GM18526 (cell line): ENCODE measurements around the gene CPD.
A peak's percentile ranks its signal among the peaks of the same experiment; 100 is the strongest.

Experiments
- POLR2A ChIP-seq: IDR thresholded peaks from 3 replicates; pipeline ENCODE4 v1.6.1; 2011; ENCODE audit not compliant: insufficient read length; ENCODE audit errors: extremely low read depth

The CPD gene

DNA sequence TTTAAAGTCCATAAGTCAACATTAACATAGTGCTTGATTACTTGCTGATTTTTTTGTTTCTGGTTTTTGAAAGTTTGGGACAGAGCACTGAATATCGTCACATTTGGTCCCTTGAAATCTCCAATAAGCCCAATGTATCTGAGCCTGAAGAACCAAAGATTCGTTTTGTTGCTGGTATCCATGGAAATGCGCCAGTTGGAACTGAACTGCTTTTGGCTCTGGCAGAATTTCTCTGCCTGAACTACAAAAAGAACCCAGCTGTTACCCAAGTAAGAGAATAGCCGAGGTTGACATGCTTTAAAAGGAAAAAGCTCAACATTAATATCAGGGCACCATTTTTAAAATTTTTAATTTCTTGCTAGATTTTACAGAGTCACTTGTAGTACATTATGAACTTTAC is 70.8 kb downstream of the CPD start:
- TF ChIP-seq POLR2A = no peak

DNA sequence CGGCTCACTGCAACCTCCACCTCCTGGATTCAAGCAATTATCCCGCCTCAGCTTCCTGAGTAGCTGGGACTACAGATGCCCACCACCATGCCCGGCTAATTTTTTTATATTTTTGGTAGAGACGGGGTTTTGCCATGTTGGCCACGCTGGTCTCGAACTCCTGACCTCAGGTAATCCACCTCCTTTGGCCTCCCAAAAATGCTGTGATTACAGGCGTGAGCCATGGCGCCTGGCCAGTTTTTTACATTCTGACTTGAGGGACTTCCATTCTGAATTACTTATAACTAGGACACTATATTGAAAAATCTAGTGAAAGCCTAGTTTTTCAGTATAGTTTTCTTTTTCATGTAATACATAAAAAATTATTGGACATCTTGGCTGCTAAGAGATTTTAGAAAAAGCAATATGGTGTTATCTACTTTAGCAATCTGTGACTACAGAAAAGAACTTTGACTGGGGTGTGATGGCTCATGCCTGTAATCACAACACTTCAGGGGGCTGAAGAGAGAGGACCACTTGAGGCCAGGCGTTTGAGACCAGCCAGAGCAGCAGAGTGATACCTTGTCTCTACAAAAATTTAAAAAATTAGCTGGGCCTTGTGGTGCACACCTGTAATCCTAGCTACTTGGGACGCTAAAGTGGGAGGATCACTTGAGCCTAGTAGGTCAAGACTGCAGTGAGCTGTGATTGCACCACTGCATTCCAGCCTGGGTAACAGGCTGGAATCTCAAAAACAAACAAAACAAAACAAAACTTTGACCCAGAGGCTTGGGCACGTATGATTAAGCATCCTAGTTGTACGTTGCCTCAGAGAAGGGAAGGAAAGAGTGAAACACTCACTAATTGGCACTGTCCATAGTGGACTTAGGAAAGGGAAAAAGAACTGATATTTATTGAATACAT is 71.6 kb downstream of the CPD start:
- no peak for TF ChIP-seq POLR2A

DNA sequence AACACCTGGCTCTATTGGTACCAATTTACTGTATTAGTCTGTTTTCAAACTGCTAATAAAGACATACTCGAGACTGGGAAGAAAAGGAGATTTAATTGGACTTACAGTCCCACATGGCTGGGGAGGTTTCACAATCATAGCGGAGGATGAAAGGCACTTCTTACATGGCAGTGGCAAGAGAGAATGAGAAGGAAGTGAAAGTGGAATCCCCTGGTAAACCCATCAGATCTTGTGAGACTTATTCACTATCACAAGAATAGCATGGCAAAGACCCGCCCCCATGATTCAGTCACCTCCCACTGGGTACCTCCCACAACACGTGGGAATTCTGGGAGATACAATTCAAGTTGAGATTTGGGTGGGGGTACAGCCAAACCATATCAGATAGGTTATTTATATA is 75.9 kb downstream of the CPD start:
- TF ChIP-seq POLR2A = no peak

DNA sequence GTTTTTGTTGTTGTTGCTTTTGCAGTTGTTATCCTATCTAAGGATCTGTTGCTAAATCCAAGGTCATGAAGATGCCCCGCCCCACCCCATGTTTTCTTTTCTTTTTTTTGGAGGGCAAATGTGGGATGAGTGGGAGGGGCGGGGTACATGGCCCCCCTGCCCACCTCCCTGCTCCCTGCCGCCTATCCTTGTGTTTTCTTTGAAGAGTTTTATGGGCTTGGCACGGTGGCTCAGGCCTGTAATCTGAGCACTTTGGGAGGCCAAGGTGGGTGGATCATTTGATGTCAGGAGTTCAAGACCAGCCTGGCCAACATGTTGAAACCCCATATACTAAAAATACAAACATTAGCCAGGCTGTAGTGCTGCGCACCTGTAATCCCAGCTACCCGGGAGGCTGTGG is 79.6 kb downstream of the CPD start:
- no peak for TF ChIP-seq POLR2A

DNA sequence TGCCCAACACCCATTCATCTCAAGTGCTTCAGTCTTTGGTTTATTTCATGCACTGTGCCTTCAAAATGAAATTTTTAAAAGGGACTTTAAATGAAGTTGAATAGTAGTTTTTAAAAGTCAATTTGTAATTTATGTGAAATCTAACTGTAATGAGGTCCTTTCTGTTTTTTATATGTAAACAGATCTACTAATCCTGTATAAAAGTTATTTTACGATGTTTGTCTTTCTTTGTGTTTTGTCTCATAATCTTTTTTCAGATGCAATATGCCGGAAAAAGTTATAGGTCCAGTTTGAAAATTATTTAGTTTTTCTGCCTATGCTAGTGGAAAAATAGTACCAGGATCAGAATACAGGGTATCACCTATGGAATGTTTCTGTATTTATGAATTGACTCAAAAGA is 89.7 kb downstream of the CPD start:
- no peak for TF ChIP-seq POLR2A

DNA sequence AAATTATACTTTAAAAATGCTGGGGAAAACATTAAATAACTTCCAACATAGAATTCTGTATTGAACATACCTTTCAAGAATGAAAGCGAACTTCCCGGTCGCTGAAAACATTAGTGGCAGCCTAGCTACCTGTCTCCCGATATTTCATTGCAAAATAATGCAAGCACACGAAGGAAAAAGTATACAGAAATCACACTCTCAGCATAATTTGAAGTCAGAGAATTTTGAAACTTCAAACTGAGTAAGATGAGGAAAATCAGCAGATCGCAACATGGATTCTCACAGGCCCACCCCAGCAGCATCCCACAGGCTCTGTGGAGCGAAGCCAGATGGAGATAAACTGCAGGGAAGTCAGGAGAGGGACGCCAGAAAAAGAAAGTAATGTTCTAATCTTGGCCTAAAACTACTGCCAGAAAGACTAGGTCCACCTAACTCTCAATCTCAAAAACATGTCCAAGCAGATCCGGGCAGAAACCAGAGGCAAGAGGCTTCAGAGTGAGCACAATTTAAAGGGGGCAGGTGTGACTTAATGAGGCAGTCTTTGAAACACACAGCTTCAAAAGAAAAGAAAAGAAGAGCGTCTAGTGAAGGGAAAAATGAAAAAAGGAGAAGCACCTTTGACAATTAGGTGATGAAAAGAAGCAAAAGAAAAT is 93.6 kb downstream of the CPD start:
- TF ChIP-seq POLR2A = no peak

DNA sequence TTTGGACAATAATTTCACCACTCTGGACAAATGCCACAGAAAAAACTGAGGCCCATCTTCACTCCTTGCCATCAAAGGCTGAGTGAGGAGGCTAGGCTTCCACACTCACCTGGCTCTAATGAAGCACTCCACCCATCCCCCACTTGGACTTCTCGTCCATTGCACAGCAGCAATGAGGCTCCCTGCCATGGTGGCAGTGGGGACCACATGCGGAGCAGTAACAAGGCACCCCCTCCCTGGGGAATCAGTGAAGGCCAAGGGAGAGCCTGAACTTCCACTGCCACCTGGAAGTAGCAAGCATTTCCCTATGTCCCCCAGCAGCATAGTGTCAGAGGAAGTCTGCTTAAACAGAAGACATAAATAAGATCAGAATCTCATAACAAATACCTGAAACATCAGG is 96.5 kb downstream of the CPD start:
- TF ChIP-seq POLR2A = no peak

DNA sequence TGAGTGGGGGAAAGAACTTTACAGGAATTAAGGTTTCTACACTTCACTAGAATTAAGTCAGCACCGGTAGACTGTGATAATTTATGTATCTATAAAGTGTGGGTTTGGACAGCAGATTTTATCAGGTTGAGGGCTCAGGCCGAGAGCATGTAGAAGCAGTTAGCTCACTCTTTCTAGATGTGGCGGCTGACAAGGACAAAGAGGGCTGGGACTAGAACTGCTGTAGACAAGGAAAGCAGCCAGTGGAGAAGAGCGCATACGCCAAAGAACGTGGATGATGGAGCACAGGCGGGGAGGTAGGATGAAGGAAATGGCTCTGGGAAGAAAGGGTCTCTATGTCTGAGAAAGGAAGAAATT is 98.0 kb downstream of the CPD start:
- TF ChIP-seq POLR2A = no peak

DNA sequence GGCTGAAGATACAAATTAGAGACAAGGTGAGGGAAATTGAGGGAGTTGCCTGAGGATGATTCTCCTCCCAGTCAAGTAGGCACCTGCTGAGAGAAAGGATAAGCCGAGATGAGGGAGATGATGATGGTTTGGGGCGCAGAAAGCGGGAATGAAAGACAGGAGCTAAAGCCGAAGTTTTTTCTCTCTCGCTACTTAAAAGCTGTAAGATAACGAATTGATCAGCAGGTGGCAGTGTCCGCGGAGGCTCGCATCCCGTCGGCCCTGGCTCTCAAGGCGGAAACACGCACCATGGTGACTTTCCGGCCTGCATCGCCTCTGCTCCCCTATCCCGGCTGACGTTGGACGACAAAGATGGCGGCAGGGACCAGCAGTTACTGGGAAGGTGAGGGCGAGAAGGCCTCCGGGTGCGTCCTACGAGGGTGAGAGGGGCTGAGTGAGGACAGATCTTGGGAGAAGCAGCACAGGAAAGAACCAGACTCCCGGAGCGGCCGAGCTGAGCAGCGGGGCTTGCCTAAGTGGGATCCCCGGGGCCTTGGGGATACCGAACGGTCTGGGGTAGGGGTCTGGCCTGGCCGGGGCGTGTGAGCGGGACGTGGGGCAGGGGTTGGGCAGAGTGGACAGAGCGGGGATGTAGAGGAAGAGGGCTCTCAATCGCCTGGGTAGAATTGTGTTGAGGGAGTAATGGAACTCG is 98.5 kb downstream of the CPD start, which contains the start of gene GOSR1:
Gene GOSR1 (plus strand): TSS at position 326 of the 691 bp plus-strand sequence. CDS start 26 bp downstream, at position 352.
- TF ChIP-seq POLR2A = peak; percentile 94

DNA sequence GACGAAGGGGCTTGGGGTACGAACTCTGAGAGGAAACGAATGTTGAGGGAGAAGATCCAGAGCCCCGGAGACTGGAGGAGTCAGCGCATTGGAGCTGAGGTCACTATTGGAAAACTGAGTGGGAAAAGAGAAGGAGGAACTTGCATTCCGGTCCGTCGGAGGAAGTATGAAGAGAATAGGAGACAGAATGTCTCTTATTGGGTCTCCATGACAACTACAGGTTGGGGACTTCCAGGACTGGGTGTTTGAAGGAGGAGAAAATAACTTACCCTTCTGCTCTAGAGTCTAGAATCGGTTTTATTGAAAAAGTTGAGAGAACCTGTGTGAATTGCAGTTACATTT is 99.0 kb downstream of the CPD start:
- TF ChIP-seq POLR2A = no peak

DNA sequence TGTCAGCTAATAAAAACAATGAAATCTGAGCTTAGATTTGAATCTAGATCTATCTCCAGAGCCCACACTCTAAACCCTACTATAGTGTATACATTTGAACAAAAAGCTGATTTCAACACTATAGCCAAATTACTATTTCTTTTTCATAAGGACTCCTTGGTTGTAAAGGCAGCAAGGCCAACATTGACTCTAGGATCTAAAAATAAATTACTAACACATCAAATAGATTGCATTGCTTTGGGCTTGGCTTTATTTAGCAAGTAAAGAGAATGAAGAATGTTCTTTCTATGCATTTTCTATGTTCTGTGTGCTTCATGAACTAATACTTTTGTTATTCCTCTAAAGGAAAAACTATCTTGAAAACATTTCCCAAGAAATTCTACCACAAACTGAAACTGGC is 103.8 kb downstream of the CPD start:
- no peak for TF ChIP-seq POLR2A

DNA sequence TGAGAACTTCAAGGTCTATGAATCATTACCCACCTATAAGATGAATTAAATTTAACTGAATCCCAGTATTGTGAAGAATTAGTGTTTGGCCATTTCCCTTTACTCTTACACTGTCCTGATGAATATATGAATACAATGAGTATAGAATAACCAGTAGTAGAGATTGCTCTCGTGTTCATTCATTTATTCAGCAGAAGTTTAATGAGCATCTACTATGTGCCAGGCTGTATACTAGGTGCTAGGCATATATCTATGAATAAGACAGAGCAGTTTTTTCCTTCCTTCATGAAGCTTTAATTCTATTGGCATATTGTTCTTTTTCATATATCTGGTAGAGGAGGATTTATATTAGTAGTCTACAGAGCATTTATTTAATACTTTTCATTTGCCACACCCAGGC is 104.4 kb downstream of the CPD start:
- no peak for TF ChIP-seq POLR2A

DNA sequence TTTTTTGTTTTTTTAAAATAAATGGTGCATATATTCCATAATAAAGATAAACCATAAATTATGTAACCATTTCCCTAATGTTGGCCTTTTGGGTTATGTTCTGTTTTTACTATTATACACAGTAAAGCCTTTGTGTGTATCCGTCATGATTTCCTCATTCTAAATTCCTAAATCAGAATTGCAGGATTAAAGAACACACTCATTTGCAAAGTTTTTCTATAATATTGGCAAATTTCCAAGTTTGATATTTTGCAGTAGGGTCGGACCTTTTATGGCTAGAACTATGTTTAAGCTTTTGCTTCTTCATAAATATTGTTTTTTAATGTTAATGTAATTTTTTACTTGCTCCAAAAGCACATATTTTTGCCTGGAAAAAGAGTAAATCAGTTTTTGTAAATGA is 115.1 kb downstream of the CPD start:
- no peak for TF ChIP-seq POLR2A

DNA sequence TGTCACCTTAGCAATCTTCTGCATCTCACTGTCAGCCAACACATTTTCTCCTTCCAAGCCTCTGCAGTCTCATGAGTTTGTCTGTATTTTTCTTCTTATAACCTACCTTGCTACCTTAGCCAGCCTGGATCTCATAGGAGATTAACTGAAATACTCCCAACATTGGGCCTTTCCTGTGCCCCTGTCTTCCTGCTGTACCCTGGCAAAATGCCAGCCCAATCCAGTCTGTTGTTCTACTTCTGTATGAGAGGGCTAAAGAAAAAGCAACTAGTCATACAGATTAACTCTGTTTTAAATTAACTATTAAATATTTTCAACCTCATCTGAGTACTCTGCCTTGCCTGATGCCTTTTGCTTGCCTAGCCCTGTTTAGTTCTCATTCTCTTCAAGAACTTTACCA is 116.9 kb downstream of the CPD start:
- no peak for TF ChIP-seq POLR2A

DNA sequence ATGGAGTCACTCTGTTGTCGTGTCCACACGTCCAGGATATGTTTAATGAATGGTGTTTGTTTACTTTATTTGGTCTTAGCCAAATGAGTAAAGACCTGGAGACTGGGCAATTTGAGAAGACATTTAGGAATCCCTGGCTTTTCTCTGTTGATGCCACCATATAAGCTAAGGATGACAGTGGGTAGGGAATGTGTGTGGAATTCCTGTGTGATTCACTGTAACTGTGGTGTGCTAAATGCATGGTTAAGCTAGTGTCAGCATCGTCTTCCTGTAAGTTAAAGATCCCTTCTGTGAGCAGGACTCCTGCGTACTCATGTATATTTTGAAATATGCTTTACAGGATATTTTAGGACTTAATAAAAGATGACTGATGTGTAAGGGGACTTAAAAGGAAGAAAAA is 124.8 kb downstream of the CPD start:
- TF ChIP-seq POLR2A = no peak

DNA sequence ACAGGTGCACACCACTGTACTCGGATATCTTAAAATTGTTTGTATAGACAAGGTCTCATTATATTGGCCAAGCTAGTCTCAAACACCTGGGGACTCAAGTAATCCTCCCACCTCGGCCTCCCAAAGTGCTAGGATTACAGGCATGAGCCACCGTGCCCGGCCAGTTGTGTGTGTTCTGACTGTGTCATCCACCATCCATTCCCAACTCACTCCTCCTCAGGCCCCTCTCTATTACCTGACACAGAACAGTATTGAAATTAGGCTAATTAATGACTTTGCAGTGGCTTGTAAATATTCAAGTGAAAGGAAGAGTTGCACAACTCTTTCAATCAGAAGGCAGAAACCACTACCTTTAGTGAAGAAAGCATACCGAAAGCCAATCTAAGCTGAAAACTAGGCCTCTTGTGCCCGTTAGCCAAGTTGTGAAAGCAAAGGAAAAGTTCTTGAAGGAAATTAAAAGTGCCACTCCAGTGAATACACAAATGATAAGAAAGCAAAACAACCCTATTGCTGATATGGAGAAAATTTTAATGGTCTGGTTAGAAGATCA is 127.2 kb downstream of the CPD start:
- TF ChIP-seq POLR2A = no peak
